Caco-2 (cell line): ENCODE measurements around the gene TGM4. TPM values are rescaled to one million over a fixed set of nuclear protein-coding genes. Genes with fewer than 3 reads are reported as not detected.

Source experiments
- BruUV-seq: library from RNA; stranded (reverse); fragments of 400-500 nt; replicated peaks from 2 replicates; lab custom pipeline; 2021; lab: Mats Ljungman, UMichigan
- CTCF ChIA-PET: fragments of 300-600 bp; sonication (Branson Sonifier 250); formaldehyde crosslinking; loops from one replicate; lab custom pipeline; 2022; ENCODE audit warnings: antibody characterized with exemption; lab: Charles Lee
- POLR2A ChIA-PET: fragments of 300-600 bp; sonication (Branson Sonifier 250); formaldehyde crosslinking; loops from one replicate; lab custom pipeline; 2022; ENCODE audit warnings: antibody characterized with exemption; lab: Charles Lee
- DNase-seq, 2 experiments: peaks; one replicate each; pipeline versions ENCODE4 v3.0.0 to v3.0.0-alpha.2; 2020 to 2022
- H3K27me3 ChIP-seq: replicated peaks from 2 replicates; pipeline ENCODE4 v1.6.0; 2011; ENCODE audit warnings: low read length; ENCODE audit not compliant: control insufficient read depth, insufficient read depth
- H3K36me3 ChIP-seq: 2 replicates; pipeline ENCODE4 v1.5.1; 2011; ENCODE audit warnings: low read length; ENCODE audit not compliant: control insufficient read depth, insufficient read depth
- H3K4me1 ChIP-seq: fragments of 250-450 bp; sonication (Bioruptor Pico); 2 replicates; pipeline ENCODE4 v1.5.1; 2020; ENCODE audit warnings: mild to moderate bottlenecking
- H3K4me3 ChIP-seq: 2 replicates; pipeline ENCODE4 v1.5.1; 2011; ENCODE audit warnings: low read depth, mild to moderate bottlenecking, control low read depth, low read length
- H3K9me3 ChIP-seq: fragments of 250-450 bp; sonication (Bioruptor Pico); 2 replicates; pipeline ENCODE4 v1.5.1; 2020; ENCODE audit warnings: mild to moderate bottlenecking, moderate library complexity
- H3K27ac Mint-ChIP-seq: one replicate; pipeline ENCODE4 v1.8.0; 2022; ENCODE audit warnings: mixed read lengths; ENCODE audit not compliant: unreplicated experiment
- H3K27me3 Mint-ChIP-seq: one replicate; pipeline ENCODE4 v1.8.0; 2022; ENCODE audit warnings: mixed read lengths; ENCODE audit not compliant: insufficient read depth, unreplicated experiment
- H3K36me3 Mint-ChIP-seq: one replicate; pipeline ENCODE4 v1.8.0; 2022; ENCODE audit warnings: mild to moderate bottlenecking, mixed read lengths; ENCODE audit not compliant: insufficient read depth, unreplicated experiment
- H3K4me1 Mint-ChIP-seq: one replicate; pipeline ENCODE4 v1.8.0; 2022; ENCODE audit warnings: low read depth, mixed read lengths; ENCODE audit not compliant: unreplicated experiment
- H3K4me3 Mint-ChIP-seq: one replicate; pipeline ENCODE4 v1.8.0; 2022; ENCODE audit warnings: mild to moderate bottlenecking, moderate library complexity, mixed read lengths; ENCODE audit not compliant: unreplicated experiment
- H3K9me3 Mint-ChIP-seq: one replicate; pipeline ENCODE4 v1.8.0; 2022; ENCODE audit warnings: mixed read lengths; ENCODE audit not compliant: unreplicated experiment
- intact Hi-C: fragments of 100-400 bp; cut with micrococcal nuclease; formaldehyde crosslinking; loops from one replicate; pipeline ENCODE4 v1.10.0; 2022; ENCODE audit not compliant: unreplicated experiment
- total RNA-seq: library from RNA; stranded (reverse); gene quantifications from 2 replicates; pipeline ENCODE4 v1.2.3, GENCODE V29; 2022
- TF ChIP-seq, protein P1 (sequence below), 2 experiments: fragments of 200-600 bp in 1 of 2; IDR thresholded peaks; 1 replicate in 1 of 2; 2 replicates in 1 of 2; pipeline versions ENCODE4 v1.5.1 to v1.8.0; 2011 to 2022; ENCODE audit warnings: antibody characterized with exemption in 1 of 2, control low read depth in 1 of 2, inconsistent platforms in 1 of 2, low read depth in 1 of 2, low read length in 1 of 2, mild to moderate bottlenecking in 1 of 2, moderate library complexity in 1 of 2; ENCODE audit not compliant: insufficient read depth in 1 of 2, severe bottlenecking in 1 of 2, unreplicated experiment in 1 of 2

The TGM4 gene
- total RNA-seq, 1 experiment from 2014 or later = not detected

DNA sequence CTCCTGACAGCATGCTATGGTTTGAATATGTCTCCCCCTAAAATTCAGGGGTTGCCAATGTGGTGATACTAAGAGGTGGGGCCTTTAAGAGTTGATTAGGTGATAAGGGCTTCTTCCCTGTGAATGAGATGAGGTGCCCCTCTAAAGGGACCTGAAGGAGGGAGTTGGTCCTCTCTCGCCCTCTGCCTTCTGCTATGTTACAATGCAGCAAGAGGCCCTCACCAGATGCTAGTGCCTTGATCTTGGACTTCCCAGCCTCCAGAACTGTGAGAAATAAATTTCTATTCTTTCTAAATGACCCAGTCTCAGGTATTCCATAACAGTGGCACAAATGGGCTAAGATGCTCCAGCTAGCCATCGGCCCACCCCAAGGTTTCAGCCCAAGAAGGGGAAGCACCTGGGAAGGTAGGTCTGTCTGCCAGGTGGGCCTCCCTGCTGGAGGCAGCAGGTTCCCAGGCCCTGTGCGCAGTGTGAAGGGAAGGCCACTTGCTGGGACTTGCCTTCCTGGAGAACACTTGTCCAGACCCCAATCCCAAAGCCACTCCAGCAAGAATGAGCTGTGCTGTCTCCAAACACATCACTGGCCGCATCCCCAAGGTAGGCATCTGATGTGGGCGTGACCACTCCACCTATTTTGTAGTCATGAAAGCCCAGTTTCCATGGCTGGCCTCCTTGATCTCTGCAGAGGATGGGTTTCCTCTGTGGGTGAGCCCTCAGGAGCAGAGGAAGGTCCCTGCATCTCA, 9.0 kb downstream of the TGM4 start:
- Mint-ChIP-seq H3K27ac (no peak overlapping the region), H3K27me3 (peaks cover 3% of the 10 kb centered on the region), H3K36me3 (no peaks in the 10 kb centered on the region), H3K4me1 (peaks cover 7% of the 10 kb centered on the region), H3K9me3 (no peaks in the 10 kb centered on the region), H3K4me3 (no peak overlapping the region)
- POLR2A ChIA-PET = no interaction called here
- BruUV-seq = no TSS peak
- no peaks in the 10 kb centered on the region for H3K27me3 ChIP-seq
- CTCF ChIA-PET = no interaction called here
- intact Hi-C loops = no loop called here
- no peaks in the 10 kb centered on the region for H3K36me3 ChIP-seq
- no peaks in the 10 kb centered on the region for H3K9me3 ChIP-seq
- no peak for DNase-seq
- no peaks in the 10 kb centered on the region for H3K4me1 ChIP-seq
- no peak overlapping the region for H3K4me3 ChIP-seq
- TF ChIP-seq, protein P1, sequence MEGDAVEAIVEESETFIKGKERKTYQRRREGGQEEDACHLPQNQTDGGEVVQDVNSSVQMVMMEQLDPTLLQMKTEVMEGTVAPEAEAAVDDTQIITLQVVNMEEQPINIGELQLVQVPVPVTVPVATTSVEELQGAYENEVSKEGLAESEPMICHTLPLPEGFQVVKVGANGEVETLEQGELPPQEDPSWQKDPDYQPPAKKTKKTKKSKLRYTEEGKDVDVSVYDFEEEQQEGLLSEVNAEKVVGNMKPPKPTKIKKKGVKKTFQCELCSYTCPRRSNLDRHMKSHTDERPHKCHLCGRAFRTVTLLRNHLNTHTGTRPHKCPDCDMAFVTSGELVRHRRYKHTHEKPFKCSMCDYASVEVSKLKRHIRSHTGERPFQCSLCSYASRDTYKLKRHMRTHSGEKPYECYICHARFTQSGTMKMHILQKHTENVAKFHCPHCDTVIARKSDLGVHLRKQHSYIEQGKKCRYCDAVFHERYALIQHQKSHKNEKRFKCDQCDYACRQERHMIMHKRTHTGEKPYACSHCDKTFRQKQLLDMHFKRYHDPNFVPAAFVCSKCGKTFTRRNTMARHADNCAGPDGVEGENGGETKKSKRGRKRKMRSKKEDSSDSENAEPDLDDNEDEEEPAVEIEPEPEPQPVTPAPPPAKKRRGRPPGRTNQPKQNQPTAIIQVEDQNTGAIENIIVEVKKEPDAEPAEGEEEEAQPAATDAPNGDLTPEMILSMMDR (IDR thresholded peaks at IDR 0.05; ENCODE audit: insufficient read depth in 1 of 2, low read depth in 1 of 2, low read length in 1 of 2, severe bottlenecking in 1 of 2, unreplicated experiment in 1 of 2) = no peak

DNA sequence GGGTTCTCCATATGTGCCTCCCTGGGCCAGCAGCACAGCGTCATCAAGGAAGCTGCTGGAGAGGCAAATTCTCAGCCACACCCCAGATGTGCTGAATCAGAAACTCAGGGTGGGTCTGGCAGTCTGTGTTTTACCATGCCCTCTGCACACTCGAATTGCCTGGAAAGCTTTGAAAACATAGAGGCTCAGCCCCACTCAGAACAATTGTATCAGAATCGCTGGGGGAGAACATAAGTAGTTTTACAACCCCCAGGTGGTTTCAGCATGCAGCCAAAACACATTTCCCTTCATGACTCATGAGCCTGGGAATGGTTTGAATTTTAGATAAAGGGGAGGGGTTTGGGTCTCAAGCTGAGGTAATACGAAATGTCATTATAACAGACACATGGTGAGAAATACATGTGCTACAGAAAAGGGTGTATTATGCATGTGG, 9.6 kb downstream of the TGM4 start:
- no peak for DNase-seq
- Mint-ChIP-seq H3K36me3 (no peaks in the 10 kb centered on the region), H3K27me3 (no peaks in the 10 kb centered on the region), H3K27ac (no peak overlapping the region), H3K4me3 (no peak overlapping the region), H3K4me1 (peaks cover 7% of the 10 kb centered on the region), H3K9me3 (no peaks in the 10 kb centered on the region)
- H3K4me3 ChIP-seq = no peak overlapping the region
- intact Hi-C loops = no loop called here
- POLR2A ChIA-PET = no interaction called here
- H3K27me3 ChIP-seq = no peaks in the 10 kb centered on the region
- CTCF ChIA-PET = no interaction called here
- TF ChIP-seq, protein P1 (IDR thresholded peaks at IDR 0.05; ENCODE audit: insufficient read depth in 1 of 2, low read depth in 1 of 2, low read length in 1 of 2, severe bottlenecking in 1 of 2, unreplicated experiment in 1 of 2) = no peak
- H3K9me3 ChIP-seq = no peaks in the 10 kb centered on the region
- no peaks in the 10 kb centered on the region for H3K4me1 ChIP-seq
- no TSS peak for BruUV-seq
- no peaks in the 10 kb centered on the region for H3K36me3 ChIP-seq

DNA sequence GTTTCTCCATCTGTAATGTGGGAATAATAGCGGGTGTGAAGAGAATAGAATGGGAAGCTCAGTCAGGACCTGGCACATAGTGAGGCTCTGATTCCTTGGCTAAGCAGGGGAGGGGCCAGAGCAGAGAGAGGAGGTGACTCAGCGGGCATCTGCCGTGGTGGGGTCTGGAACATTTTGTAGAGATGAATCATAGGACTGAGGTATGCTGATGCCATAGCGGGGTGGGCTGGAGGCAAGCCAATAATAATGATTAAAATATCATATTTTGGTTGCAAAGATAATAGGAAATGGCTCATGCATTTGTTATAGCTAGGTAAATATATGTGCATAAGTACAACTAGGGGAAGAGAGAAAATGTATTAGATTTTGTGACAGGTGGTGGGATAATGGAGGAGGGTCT, 11.2 kb downstream of the TGM4 start:
- intact Hi-C loops = no loop called here
- Histone ChIP-seq H3K27me3 (no peaks in the 10 kb centered on the region), H3K9me3 (no peaks in the 10 kb centered on the region), H3K4me3 (no peak overlapping the region), H3K36me3 (no peaks in the 10 kb centered on the region), H3K4me1 (no peaks in the 10 kb centered on the region)
- no TSS peak for BruUV-seq
- Mint-ChIP-seq H3K4me1 (peaks cover 7% of the 10 kb centered on the region), H3K9me3 (no peaks in the 10 kb centered on the region), H3K4me3 (no peak overlapping the region), H3K27ac (no peak overlapping the region), H3K27me3 (no peaks in the 10 kb centered on the region), H3K36me3 (no peaks in the 10 kb centered on the region)
- DNase-seq = no peak
- POLR2A ChIA-PET = no interaction called here
- CTCF ChIA-PET = no interaction called here
- TF ChIP-seq, protein P1 (IDR thresholded peaks at IDR 0.05; ENCODE audit: insufficient read depth in 1 of 2, low read depth in 1 of 2, low read length in 1 of 2, severe bottlenecking in 1 of 2, unreplicated experiment in 1 of 2) = no peak
